Measurements from ENCODE around the gene RPAP3. TPM values are rescaled to one million over a fixed set of nuclear protein-coding genes. Genes with fewer than 3 reads are reported as not detected.

The RPAP3 gene
- total RNA-seq, 1 experiment from 2014 or later, result 48.9 TPM

DNA sequence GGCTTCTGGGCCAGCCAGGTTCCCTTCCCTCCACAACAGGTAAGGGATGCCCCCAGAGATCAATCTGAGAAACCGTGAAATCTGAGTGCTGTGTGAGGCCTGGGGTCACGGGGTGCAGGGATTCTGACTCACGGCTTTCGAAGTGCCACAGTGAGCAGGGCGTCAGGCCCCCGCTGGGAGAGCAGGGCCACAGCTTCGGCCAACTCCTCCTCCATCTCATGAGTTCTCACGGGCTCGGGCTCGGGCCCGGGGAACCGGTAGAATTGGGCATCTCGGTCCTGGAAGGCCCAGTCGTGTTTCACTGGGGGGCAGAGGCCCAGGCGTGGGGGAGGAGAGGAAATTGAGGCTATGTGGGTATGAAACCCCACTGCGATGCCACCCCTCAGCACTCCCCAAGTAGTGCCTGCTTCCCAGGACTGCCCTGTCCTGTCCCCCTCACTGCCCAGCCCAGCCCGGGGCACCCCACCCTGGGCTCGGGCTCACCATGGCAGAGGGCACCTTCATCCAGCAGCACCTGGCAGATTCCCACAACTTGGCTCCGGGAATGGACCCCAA is 45.2 kb upstream of the RPAP3 start:
- no peak overlapping the region for H2BK15ac ChIP-seq (ENCODE audit: low read depth, low read length)
- H3T11ph ChIP-seq (ENCODE audit: low read length), result no peak overlapping the region
- TF ChIP-seq, protein P1, sequence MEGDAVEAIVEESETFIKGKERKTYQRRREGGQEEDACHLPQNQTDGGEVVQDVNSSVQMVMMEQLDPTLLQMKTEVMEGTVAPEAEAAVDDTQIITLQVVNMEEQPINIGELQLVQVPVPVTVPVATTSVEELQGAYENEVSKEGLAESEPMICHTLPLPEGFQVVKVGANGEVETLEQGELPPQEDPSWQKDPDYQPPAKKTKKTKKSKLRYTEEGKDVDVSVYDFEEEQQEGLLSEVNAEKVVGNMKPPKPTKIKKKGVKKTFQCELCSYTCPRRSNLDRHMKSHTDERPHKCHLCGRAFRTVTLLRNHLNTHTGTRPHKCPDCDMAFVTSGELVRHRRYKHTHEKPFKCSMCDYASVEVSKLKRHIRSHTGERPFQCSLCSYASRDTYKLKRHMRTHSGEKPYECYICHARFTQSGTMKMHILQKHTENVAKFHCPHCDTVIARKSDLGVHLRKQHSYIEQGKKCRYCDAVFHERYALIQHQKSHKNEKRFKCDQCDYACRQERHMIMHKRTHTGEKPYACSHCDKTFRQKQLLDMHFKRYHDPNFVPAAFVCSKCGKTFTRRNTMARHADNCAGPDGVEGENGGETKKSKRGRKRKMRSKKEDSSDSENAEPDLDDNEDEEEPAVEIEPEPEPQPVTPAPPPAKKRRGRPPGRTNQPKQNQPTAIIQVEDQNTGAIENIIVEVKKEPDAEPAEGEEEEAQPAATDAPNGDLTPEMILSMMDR (conservative IDR thresholded peaks at IDR 0.05), result no peak
- peaks cover 19% of the 10 kb centered on the region for H3K4me1 ChIP-seq (ENCODE audit: insufficient read depth, low read length)
- H2BK20ac ChIP-seq (ENCODE audit: low read depth, low read length, poor library complexity, severe bottlenecking), result no peak overlapping the region
- DNase-seq, result no peak
- no peaks in the 10 kb centered on the region for H3K9me3 Mint-ChIP-seq
- no peak overlapping the region for H4K91ac ChIP-seq (ENCODE audit: insufficient read length, low read depth, low read length)
- no peak overlapping the region for H2BK12ac ChIP-seq (ENCODE audit: insufficient read length, low read depth, low read length)
- no peak overlapping the region for H3K4ac ChIP-seq (ENCODE audit: low read depth, low read length)
- no peak overlapping the region for H3K27ac ChIP-seq (ENCODE audit: insufficient read length, low read depth, low read length)
- no peak overlapping the region for H3K56ac ChIP-seq (ENCODE audit: insufficient read length, low read depth, low read length)
- no peak overlapping the region for H3K9ac ChIP-seq (ENCODE audit: extremely low read depth, insufficient read length, low read length)
- no peaks in the 10 kb centered on the region for H3K9me3 ChIP-seq (ENCODE audit: control insufficient read depth, low read depth, low read length)
- no peak overlapping the region for H3K18ac ChIP-seq (ENCODE audit: insufficient read length, low read depth, low read length)
- H4K20me1 ChIP-seq (ENCODE audit: control insufficient read depth, insufficient read depth, insufficient read length), result no peaks in the 10 kb centered on the region
- H3K79me2 ChIP-seq (ENCODE audit: insufficient read depth, low read length), result no peaks in the 10 kb centered on the region
- peaks cover 16 to 19% of the 10 kb centered on the region in 2 experiments for H3K4me1 Mint-ChIP-seq
- H3K27ac Mint-ChIP-seq, result peak overlapping the region in 1 of 3 experiments; percentile 77; a peak in 1 of 7 replicates
- no peak overlapping the region for H4K5ac ChIP-seq (ENCODE audit: insufficient read length, low read depth, low read length)
- no peak overlapping the region for H3K4me2 ChIP-seq (ENCODE audit: insufficient read depth, insufficient read length, low read length)
- H3K36me3 Mint-ChIP-seq (ENCODE audit: insufficient read depth in 1 of 3, low read depth in 3 of 3), result peaks cover 0 to 10% (median 2%) of the 10 kb centered on the region in 3 experiments; a peak in 3 of 7 replicates
- no peak overlapping the region for H2AK5ac ChIP-seq (ENCODE audit: insufficient read length, low read length)
- no peak overlapping the region for H3K23ac ChIP-seq (ENCODE audit: insufficient read length, low read depth, low read length)
- no peak overlapping the region for H2BK5ac ChIP-seq (ENCODE audit: insufficient read length, low read length)
- no CpG with 5 or more reads among the region's 19 CpGs for WGBS (ENCODE audit: extremely low coverage, insufficient read length, low lambda C conversion rate)
- no peaks in the 10 kb centered on the region for H3K23me2 ChIP-seq (ENCODE audit: insufficient read length, low read depth, low read length, poor library complexity, severe bottlenecking)
- H3K79me1 ChIP-seq (ENCODE audit: insufficient read depth, low read depth, low read length, poor library complexity, severe bottlenecking), result no peaks in the 10 kb centered on the region
- no peak overlapping the region for H3K4me3 Mint-ChIP-seq
- H4K8ac ChIP-seq (replicated peaks; ENCODE audit: insufficient read length, low read depth, low read length), result no peak overlapping the region
- no peak overlapping the region for H2BK120ac ChIP-seq (ENCODE audit: low read depth, low read length, poor library complexity, severe bottlenecking)
- H3K27me3 Mint-ChIP-seq (ENCODE audit: low read depth), result no peaks in the 10 kb centered on the region
- H3K27me3 ChIP-seq (ENCODE audit: insufficient read depth, low read length), result no peaks in the 10 kb centered on the region
- H2AFZ ChIP-seq (ENCODE audit: low read length), result no peak overlapping the region
- H3K14ac ChIP-seq (ENCODE audit: insufficient read depth, low read length), result no peak overlapping the region

All from H9 (cell line).